ENCODE data around the gene LGI4.

- no peak for TF ChIP-seq POLR2A (IDR thresholded peaks at IDR 0.05)
- no peak for TF ChIP-seq CTCF (IDR thresholded peaks at IDR 0.05)
Observed at GRCh38 chr19:35115177-35115951, 19.5 kb downstream of the LGI4 start, which contains the start of gene FXYD3.
